Activated naive CD8-positive, alpha-beta T cell (primary cell): ENCODE measurements around the gene JAKMIP2.
"Not testable (repeated sequence)": the region's sequence is repeated elsewhere in the genome, so short reads cannot be mapped to it uniquely, and the experiment has no call there.

Experiments used
- H3K27ac Mint-ChIP-seq: one replicate; pipeline ENCODE4 v1.8.0; 2021; ENCODE audit warnings: mixed read lengths
- H3K27me3 Mint-ChIP-seq: one replicate; pipeline ENCODE4 v1.8.0; 2021; ENCODE audit warnings: mixed read lengths
- H3K36me3 Mint-ChIP-seq: one replicate; pipeline ENCODE4 v1.8.0; 2021; ENCODE audit warnings: mixed read lengths
- H3K4me1 Mint-ChIP-seq: one replicate; pipeline ENCODE4 v1.8.0; 2021; ENCODE audit warnings: low read depth, mixed read lengths
- H3K4me3 Mint-ChIP-seq: one replicate; pipeline ENCODE4 v1.8.0; 2021; ENCODE audit warnings: mild to moderate bottlenecking, mixed read lengths
- H3K9me3 Mint-ChIP-seq: one replicate; pipeline ENCODE4 v1.8.0; 2021; ENCODE audit warnings: low read depth, mixed read lengths

The JAKMIP2 gene

DNA sequence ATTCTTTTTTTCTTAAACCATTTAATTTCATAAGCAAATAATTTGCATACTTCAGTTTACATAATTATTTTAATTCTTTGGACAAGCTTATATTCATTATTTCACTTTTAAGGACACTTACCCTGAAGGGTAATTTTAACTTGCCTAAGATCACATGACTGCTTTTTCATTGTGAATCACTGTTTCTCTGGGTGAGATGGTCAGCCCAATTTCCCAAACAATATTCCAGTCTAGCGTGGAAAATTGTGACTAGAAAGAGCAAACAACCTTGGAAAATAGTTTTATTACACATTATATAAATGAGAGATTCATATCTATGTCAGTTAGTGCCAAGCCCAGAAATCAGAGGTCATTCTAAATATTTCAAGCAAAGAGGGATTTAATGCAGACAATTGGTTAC lies 21.4 kb upstream of the JAKMIP2 start:
- no peak overlapping the region for H3K27ac Mint-ChIP-seq
- H3K9me3 Mint-ChIP-seq = no peaks in the 10 kb centered on the region
- no peaks in the 10 kb centered on the region for H3K27me3 Mint-ChIP-seq
- H3K4me1 Mint-ChIP-seq = peaks cover 6% of the 10 kb centered on the region
- H3K36me3 Mint-ChIP-seq = no peaks in the 10 kb centered on the region
- H3K4me3 Mint-ChIP-seq = no peak overlapping the region

DNA sequence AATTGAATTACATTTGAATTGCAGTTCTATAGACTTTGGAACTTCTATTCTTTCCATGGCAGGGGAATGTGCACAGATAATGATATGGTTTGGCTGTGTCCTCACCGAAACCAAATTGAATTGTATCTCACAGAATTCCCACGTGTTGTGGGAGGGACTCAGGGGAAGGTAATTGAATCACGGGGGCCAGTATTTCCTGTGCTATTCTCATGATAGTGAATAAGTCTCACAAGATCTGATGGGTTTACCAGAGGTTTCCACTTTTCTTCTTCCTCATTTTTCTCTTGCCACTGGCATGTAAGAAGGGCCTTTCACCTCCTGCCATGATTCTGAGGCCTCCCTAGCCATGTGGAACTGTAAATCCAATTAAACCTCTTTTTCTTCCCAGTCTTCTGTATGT lies 20.6 kb upstream of the JAKMIP2 start:
- not testable (repeated sequence) for H3K27me3 Mint-ChIP-seq, H3K9me3 Mint-ChIP-seq, H3K36me3 Mint-ChIP-seq, H3K4me3 Mint-ChIP-seq, H3K27ac Mint-ChIP-seq, H3K4me1 Mint-ChIP-seq

DNA sequence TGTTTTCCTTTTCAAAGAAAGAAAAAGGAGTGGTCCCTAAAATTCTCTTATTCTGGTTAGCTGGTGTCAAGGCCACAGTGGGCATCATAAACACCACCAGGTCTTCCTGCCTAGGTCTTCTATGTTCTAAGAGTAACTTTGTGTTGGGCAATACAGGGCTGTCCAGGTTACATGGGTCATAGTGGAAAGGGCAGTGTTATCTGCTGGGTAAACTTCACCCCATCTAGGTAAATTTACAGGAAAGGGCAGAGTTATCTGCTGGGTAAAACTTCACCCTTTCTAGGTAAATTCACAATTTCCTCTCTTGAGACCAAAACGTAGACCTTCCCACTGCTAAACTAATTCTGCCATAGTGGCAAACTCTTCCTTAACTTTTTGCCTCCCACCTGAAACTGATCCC lies 18.9 kb upstream of the JAKMIP2 start:
- Mint-ChIP-seq H3K36me3 (no peaks in the 10 kb centered on the region), H3K27me3 (no peaks in the 10 kb centered on the region), H3K9me3 (no peaks in the 10 kb centered on the region), H3K4me1 (peaks cover 6% of the 10 kb centered on the region), H3K4me3 (no peak overlapping the region), H3K27ac (no peak overlapping the region)

DNA sequence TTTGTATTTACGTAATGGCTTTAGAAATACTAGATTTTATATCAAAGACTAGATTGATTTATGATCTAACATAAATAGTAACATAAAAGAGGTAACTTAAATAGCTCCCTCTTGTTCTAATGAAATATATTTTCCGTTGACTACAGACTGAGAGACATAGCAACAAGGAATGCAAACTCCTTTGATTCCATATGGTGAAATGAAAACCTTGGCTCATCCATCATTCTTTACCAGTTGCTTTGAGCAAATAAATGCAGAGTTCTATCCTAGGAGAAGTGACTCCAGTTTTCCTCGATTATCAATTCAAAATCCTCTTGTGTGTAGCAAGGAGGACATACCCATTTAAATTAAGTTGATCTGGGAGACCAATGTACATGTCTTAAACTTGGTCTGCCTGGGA lies 18.0 kb upstream of the JAKMIP2 start:
- no peak overlapping the region for H3K4me3 Mint-ChIP-seq
- peaks cover 5% of the 10 kb centered on the region for H3K4me1 Mint-ChIP-seq
- H3K27me3 Mint-ChIP-seq = no peaks in the 10 kb centered on the region
- H3K36me3 Mint-ChIP-seq = no peaks in the 10 kb centered on the region
- no peaks in the 10 kb centered on the region for H3K9me3 Mint-ChIP-seq
- H3K27ac Mint-ChIP-seq = no peak overlapping the region

DNA sequence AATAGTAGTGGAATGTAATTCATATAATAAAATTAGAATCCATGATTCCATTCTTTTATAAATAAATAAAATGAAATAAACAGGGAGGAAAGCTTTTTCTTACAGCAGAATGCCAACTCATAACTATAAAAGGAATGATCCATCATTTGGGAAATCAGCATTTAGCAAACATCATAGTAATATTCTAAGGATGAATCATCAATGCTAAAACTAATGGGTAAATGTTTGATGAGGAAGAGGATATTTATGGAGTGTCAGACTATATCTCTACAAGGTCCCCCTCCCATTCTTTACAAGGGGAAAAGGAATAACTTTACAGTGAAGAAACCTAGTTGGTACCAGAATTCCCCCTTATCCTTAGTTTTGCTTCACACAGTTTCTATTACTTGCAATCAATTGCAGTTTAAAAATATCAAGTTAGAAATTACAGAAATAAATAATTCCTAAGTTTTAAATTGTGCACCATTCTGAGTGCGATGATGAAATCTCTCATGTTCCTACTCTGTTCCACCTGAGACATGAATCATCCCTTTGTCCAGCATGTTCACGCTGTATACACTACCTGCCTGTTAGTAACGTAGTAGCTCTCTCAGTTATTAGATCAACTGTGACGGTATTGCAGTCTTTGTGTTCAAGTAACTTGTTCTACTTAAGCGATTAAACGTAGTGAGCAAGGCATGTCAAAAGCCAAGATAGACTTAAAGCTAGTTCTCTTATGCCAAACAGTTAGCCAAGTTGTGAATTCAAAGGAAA lies 14.2 kb upstream of the JAKMIP2 start:
- Mint-ChIP-seq H3K9me3 (no peaks in the 10 kb centered on the region), H3K27me3 (no peaks in the 10 kb centered on the region), H3K4me3 (no peak overlapping the region), H3K27ac (no peak overlapping the region), H3K36me3 (no peaks in the 10 kb centered on the region), H3K4me1 (no peaks in the 10 kb centered on the region)

DNA sequence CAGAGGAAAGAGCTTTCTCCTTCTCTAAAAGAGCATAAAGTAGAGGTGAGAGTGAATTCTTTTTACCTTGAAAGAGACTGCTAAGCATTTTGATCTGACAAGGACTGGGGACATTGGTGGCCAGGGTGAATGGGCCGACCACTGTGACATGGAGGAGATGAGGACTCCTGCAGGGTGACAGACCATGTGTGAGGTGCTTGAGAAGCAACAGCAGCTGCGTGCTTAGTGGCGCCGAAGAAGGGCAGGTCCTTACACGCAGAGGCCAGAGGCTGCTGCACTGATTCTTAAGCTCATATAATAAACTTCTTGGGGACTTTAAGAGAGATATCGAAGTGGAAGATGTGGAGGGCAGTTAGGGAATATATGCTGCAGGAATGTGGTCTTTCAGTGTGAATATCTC lies 8.7 kb upstream of the JAKMIP2 start:
- no peaks in the 10 kb centered on the region for H3K27me3 Mint-ChIP-seq
- no peaks in the 10 kb centered on the region for H3K4me1 Mint-ChIP-seq
- no peak overlapping the region for H3K27ac Mint-ChIP-seq
- H3K36me3 Mint-ChIP-seq = no peaks in the 10 kb centered on the region
- no peaks in the 10 kb centered on the region for H3K9me3 Mint-ChIP-seq
- no peak overlapping the region for H3K4me3 Mint-ChIP-seq

DNA sequence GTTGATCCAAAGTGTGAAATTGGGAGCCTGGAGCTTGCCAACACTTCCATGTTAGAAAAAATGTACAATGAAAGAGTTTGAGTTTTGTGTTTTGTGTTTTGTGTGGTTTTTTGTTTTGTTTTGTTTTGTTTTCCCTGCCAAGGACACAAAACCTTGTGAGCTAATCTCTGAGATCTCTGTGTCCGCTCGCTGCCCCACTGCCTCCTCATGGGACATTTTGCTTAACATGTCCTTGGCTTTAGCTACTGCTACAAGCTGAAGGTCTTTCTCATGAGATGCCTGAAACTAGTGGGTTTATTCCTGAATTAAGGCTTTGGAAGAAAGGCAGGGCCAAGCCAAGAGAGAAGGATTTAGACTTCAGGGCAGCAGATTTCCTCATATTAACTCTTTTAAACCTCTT lies 7.3 kb upstream of the JAKMIP2 start:
- Mint-ChIP-seq H3K4me3 (no peak overlapping the region), H3K27ac (no peak overlapping the region), H3K9me3 (no peaks in the 10 kb centered on the region), H3K4me1 (no peaks in the 10 kb centered on the region), H3K36me3 (no peaks in the 10 kb centered on the region), H3K27me3 (no peaks in the 10 kb centered on the region)

DNA sequence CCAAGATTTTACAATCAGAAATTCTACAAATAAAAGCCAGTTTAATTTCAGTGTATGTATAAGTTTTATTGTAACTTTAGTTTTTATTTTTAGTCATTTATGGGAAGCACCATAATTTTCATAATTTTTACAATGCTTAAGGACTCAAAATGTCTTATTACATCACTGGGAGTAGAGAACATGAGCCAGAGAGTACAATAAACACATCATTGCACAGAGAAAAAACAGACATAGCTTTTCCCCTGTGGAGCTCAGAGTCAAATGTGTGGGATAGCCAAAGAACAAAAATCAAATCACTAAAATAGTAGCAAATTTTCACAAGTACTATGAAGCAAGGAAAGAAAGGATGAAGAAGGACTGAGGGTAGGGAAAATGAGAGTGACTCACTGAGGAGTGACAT lies 5.5 kb upstream of the JAKMIP2 start:
- Mint-ChIP-seq H3K9me3 (no peaks in the 10 kb centered on the region), H3K4me1 (no peaks in the 10 kb centered on the region), H3K27me3 (no peaks in the 10 kb centered on the region), H3K27ac (no peak overlapping the region), H3K36me3 (no peaks in the 10 kb centered on the region), H3K4me3 (no peak overlapping the region)

DNA sequence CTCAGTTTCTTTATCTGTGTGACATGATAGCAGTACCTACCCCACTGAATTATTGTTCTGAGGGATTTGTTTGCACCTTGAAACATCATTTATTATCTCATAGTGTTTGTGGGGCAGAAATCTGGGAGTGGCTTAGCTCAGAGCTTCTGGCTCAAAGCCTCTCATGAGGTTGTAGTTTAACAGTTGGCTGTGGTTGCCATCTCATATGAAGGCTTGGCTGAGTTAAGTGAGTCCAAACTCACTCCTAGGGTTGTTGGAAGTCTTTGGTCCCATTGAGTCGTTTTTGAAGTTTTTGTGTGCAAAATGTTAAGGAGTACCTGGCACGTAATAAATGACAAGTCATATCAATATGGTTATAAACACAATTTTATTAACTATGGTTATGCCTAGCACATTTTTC lies 3.6 kb upstream of the JAKMIP2 start:
- Mint-ChIP-seq H3K36me3 (no peaks in the 10 kb centered on the region), H3K9me3 (no peaks in the 10 kb centered on the region), H3K27ac (no peak overlapping the region), H3K4me1 (peaks cover 11% of the 10 kb centered on the region), H3K27me3 (no peaks in the 10 kb centered on the region), H3K4me3 (no peak overlapping the region)

DNA sequence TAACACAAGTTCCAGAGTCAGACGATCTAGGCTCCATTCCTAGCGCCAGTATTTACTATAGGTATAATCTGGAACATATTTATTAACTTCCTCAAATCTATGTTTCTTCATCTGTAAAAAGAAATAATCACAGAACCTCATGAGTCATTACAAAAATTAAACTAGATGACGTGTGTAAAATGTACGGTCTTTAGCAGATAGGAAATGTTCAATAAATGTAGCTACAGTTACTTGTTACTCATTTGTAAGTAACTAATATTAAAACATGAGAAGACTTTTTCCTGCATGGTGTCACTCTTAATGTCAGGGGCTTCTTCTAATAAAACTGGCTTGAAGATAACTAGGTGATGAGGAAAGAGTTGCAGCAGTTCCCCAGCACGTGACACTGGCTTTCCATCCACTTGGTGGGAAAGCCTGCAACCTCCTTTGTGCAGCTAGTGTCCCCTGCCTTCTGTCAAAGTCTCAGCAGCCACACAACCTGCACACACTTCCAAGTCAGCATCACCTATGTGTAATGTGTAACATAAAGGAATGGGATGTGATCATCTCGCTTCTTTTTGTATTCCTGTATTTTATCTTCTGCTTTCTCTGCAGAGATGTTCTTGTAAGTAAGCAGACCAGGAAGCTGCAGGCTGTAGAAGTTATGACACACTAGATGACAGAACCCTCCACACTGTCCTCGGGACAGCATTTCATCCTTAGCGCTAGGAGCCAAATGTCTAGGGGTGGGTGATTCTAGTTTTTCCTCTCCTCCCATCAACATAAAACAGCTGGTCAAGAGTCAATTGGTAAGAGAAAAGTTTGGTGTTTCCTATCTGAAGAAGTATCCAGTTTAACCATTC lies 1.8 kb upstream of the JAKMIP2 start:
- H3K4me3 Mint-ChIP-seq = no peak overlapping the region
- no peak overlapping the region for H3K27ac Mint-ChIP-seq

DNA sequence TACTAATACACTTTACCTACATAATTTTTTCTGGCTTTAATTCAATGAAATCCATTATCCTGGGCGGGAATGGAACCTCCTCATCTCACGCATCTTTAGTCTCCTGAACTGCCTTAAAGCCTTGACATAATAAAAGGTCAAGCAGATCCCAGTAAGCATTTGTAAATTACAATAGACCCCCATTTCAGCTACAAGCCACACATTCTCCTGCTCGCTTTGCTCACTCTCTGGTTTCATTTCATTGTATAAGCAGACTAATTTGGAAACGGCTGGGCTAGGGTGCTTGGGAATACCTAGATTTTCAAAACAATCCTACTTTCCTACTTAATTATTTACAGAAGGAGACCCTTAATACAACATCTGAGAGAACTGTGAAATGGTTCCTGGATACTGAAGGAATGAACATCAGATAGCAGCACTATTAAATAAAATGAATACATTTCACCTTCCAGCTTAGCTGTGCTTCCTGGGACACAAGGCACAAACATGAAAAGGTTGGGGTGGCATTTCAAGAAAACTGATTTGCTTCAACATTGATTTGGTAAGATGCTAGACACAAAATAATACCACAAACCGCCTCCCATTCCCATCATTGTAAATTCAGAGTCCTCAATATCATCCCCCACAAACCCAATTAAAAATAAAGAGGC lies 1.5 kb downstream of the JAKMIP2 start:
- no peak overlapping the region for H3K27ac Mint-ChIP-seq
- H3K9me3 Mint-ChIP-seq = no peaks in the 10 kb centered on the region
- H3K36me3 Mint-ChIP-seq = peaks cover 5% of the 10 kb centered on the region
- peak overlapping the region; percentile 7 for H3K4me3 Mint-ChIP-seq
- H3K27me3 Mint-ChIP-seq = no peaks in the 10 kb centered on the region
- peaks cover 11% of the 10 kb centered on the region for H3K4me1 Mint-ChIP-seq

More for the DNA sequence above, 1.8 kb upstream of the JAKMIP2 start:
- H3K27me3 Mint-ChIP-seq = no peaks in the 10 kb centered on the region
- no peaks in the 10 kb centered on the region for H3K9me3 Mint-ChIP-seq
- peaks cover 11% of the 10 kb centered on the region for H3K4me1 Mint-ChIP-seq
- H3K36me3 Mint-ChIP-seq = no peaks in the 10 kb centered on the region

DNA sequence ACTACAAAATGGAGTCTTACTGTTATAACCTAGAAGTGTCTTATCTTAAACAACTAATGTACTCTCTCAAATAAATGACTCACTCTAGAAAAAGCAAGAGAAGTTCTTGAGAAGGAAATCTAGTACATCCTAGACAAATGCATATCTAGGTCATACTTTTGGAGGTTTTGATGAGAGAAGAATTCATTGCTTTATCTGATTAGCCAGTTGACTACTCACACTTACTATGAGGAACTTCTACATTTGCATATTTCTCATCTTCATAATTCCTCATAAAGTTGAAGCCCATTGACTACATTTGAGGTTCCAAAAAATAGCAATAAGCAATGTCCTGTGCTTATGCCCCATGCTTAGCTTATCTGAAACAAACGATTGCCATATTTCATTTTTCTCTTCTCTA lies 2.8 kb downstream of the JAKMIP2 start:
- no peaks in the 10 kb centered on the region for H3K9me3 Mint-ChIP-seq
- H3K4me3 Mint-ChIP-seq = no peak overlapping the region
- peaks cover 7% of the 10 kb centered on the region for H3K36me3 Mint-ChIP-seq
- H3K27ac Mint-ChIP-seq = no peak overlapping the region
- H3K4me1 Mint-ChIP-seq = peaks cover 11% of the 10 kb centered on the region
- no peaks in the 10 kb centered on the region for H3K27me3 Mint-ChIP-seq

DNA sequence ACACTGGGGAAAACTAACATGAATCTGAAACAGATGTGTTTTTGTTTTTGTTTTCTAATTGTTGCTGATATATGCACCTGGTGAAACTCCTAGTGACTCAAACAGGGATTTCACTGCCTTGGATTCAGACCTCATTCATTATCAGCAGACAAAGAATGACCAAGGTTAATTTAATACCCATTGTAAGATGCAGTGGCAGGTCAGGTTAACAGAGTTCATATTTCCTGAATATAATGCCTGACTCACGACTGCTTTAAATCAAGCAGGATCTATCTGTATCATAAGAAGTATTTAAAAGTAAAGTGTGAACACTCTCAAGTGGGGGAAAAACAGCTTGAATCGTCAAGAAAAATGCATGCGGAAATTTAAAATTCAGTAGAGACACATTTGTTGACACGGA lies 5.5 kb downstream of the JAKMIP2 start:
- Mint-ChIP-seq H3K27me3 (no peaks in the 10 kb centered on the region), H3K27ac (no peak overlapping the region), H3K4me3 (no peak overlapping the region), H3K36me3 (peaks cover 7% of the 10 kb centered on the region), H3K4me1 (peaks cover 6% of the 10 kb centered on the region), H3K9me3 (no peaks in the 10 kb centered on the region)

DNA sequence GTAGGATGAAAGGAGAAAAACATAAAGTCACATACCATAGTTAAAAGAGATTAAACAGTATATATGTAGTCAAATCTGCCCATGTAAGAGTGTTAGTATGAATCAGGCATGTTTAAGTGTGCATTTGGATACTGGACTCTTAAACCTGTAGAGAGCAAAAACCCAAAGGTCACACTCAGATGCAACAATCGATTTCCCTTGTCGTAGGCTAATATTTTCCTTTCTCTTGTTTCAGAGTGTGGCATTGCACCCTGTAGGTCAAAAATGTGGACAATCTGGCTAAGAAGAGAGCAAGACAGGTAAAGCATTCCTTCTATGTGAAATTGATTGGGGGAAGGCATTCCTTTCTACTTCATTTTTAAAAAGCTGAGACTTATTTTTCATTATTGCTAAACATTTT lies 8.9 kb downstream of the JAKMIP2 start:
- H3K4me3 Mint-ChIP-seq = no peak overlapping the region
- no peaks in the 10 kb centered on the region for H3K9me3 Mint-ChIP-seq
- H3K27me3 Mint-ChIP-seq = no peaks in the 10 kb centered on the region
- no peak overlapping the region for H3K27ac Mint-ChIP-seq
- peaks cover 7% of the 10 kb centered on the region for H3K36me3 Mint-ChIP-seq
- no peaks in the 10 kb centered on the region for H3K4me1 Mint-ChIP-seq

DNA sequence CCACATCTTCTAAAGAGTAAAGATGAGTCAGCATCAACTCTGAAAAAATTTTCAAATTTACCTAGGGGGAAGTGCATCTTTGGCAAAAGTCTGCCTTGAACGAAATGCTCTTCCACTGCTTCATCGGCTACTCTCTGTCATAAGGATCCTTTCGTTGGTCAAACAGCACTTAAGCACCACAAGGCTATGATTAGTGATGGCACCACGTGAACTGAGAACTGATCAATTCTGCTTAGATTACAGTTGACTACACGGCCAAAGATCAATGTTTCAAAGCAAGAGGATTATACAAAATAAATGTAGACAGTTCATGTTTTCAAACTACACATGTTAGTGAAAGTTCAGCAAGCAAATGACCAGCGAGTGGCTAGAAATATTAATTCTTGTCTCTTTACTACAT lies 9.4 kb downstream of the JAKMIP2 start:
- H3K4me1 Mint-ChIP-seq = no peaks in the 10 kb centered on the region
- no peaks in the 10 kb centered on the region for H3K9me3 Mint-ChIP-seq
- H3K4me3 Mint-ChIP-seq = no peak overlapping the region
- H3K27ac Mint-ChIP-seq = no peak overlapping the region
- no peaks in the 10 kb centered on the region for H3K27me3 Mint-ChIP-seq
- peaks cover 7% of the 10 kb centered on the region for H3K36me3 Mint-ChIP-seq
